H9 (cell line): Measurements from ENCODE around the gene NELFCD. TPM values are rescaled to one million over a fixed set of nuclear protein-coding genes. Genes with fewer than 3 reads are reported as not detected.

Experiments
- DNase-seq: peaks from one replicate; pipeline ENCODE4 v3.0.0-alpha.2; 2017
- H2AFZ ChIP-seq: one replicate; pipeline ENCODE4 v1.6.1; 2013; ENCODE audit warnings: mild to moderate bottlenecking, low read length, control low read depth, moderate library complexity
- H2AK5ac ChIP-seq: 2 replicates; pipeline ENCODE4 v1.6.1; 2013; ENCODE audit warnings: low read length, control low read depth, mixed read lengths; ENCODE audit not compliant: insufficient read length
- H2BK120ac ChIP-seq: one replicate; pipeline ENCODE4 v1.6.1; 2013; ENCODE audit warnings: low read depth, mild to moderate bottlenecking, low read length, control low read depth, inconsistent platforms; ENCODE audit not compliant: poor library complexity, severe bottlenecking
- H2BK12ac ChIP-seq: 2 replicates; pipeline ENCODE4 v1.6.1; 2013; ENCODE audit warnings: low read length, control low read depth, mixed read lengths, low read depth; ENCODE audit not compliant: insufficient read length
- H2BK15ac ChIP-seq: 2 replicates; pipeline ENCODE4 v1.6.1; 2013; ENCODE audit warnings: low read depth, low read length, control low read depth
- H2BK20ac ChIP-seq: one replicate; pipeline ENCODE4 v1.6.1; 2013; ENCODE audit warnings: low read depth, mild to moderate bottlenecking, low read length, control low read depth, inconsistent platforms; ENCODE audit not compliant: poor library complexity, severe bottlenecking
- H2BK5ac ChIP-seq: 2 replicates; pipeline ENCODE4 v1.6.1; 2013; ENCODE audit warnings: low read length, control low read depth, mixed read lengths; ENCODE audit not compliant: insufficient read length
- H3K14ac ChIP-seq: 2 replicates; pipeline ENCODE4 v1.6.1; 2013; ENCODE audit warnings: low read length, control low read depth; ENCODE audit not compliant: insufficient read depth
- H3K18ac ChIP-seq: 2 replicates; pipeline ENCODE4 v1.6.1; 2013; ENCODE audit warnings: low read depth, mild to moderate bottlenecking, mixed read lengths, low read length, control low read depth; ENCODE audit not compliant: insufficient read length
- H3K23ac ChIP-seq: 2 replicates; pipeline ENCODE4 v1.6.1; 2013; ENCODE audit warnings: low read length, control low read depth, mixed read lengths, low read depth; ENCODE audit not compliant: insufficient read length
- H3K23me2 ChIP-seq: 2 replicates; pipeline ENCODE4 v1.6.1; 2013; ENCODE audit warnings: low read depth, mild to moderate bottlenecking, mixed read lengths, low read length, control low read depth; ENCODE audit not compliant: insufficient read length, poor library complexity, severe bottlenecking
- H3K27ac ChIP-seq: 2 replicates; pipeline ENCODE4 v1.5.1; 2013; ENCODE audit warnings: low read length, control low read depth, mixed read lengths, low read depth; ENCODE audit not compliant: insufficient read length
- H3K27me3 ChIP-seq: 2 replicates; pipeline ENCODE4 v1.6.1; 2013; ENCODE audit warnings: low read length, control low read depth, inconsistent platforms; ENCODE audit not compliant: insufficient read depth
- H3K4ac ChIP-seq: 2 replicates; pipeline ENCODE4 v1.6.1; 2013; ENCODE audit warnings: low read depth, mild to moderate bottlenecking, control low read depth, inconsistent platforms, low read length, moderate library complexity
- H3K4me1 ChIP-seq: 2 replicates; pipeline ENCODE4 v1.6.1; 2013; ENCODE audit warnings: low read length, control low read depth, inconsistent platforms; ENCODE audit not compliant: insufficient read depth
- H3K4me2 ChIP-seq: 2 replicates; pipeline ENCODE4 v1.6.1; 2013; ENCODE audit warnings: low read length, control low read depth, mixed read lengths; ENCODE audit not compliant: insufficient read length, insufficient read depth
- H3K56ac ChIP-seq: 2 replicates; pipeline ENCODE4 v1.6.1; 2013; ENCODE audit warnings: low read depth, mild to moderate bottlenecking, mixed read lengths, low read length, control low read depth; ENCODE audit not compliant: insufficient read length
- H3K79me1 ChIP-seq: 2 replicates; pipeline ENCODE4 v1.6.1; 2013; ENCODE audit warnings: low read depth, mild to moderate bottlenecking, moderate library complexity, low read length, control low read depth, inconsistent platforms; ENCODE audit not compliant: insufficient read depth, poor library complexity, severe bottlenecking
- H3K79me2 ChIP-seq: 2 replicates; pipeline ENCODE4 v1.6.1; 2013; ENCODE audit warnings: low read length, control low read depth, inconsistent platforms; ENCODE audit not compliant: insufficient read depth
- H3K9ac ChIP-seq: 2 replicates; pipeline ENCODE4 v1.6.1; 2013; ENCODE audit warnings: low read length, control low read depth, mixed read lengths; ENCODE audit not compliant: insufficient read length; ENCODE audit errors: extremely low read depth
- H3K9me3 ChIP-seq: one replicate; pipeline ENCODE4 v1.6.1; 2013; ENCODE audit warnings: low read depth, low read length, inconsistent platforms; ENCODE audit not compliant: control insufficient read depth
- H3T11ph ChIP-seq: one replicate; pipeline ENCODE4 v1.6.1; 2013; ENCODE audit warnings: mild to moderate bottlenecking, low read length, control low read depth, inconsistent platforms
- H4K20me1 ChIP-seq: one replicate; pipeline ENCODE4 v1.6.1; 2013; ENCODE audit not compliant: control insufficient read depth, insufficient read length, insufficient read depth
- H4K5ac ChIP-seq: 2 replicates; pipeline ENCODE4 v1.6.1; 2013; ENCODE audit warnings: low read depth, mild to moderate bottlenecking, mixed read lengths, low read length, control low read depth; ENCODE audit not compliant: insufficient read length
- H4K8ac ChIP-seq: replicated peaks from 2 replicates; pipeline ENCODE4 v1.6.1; 2013; ENCODE audit warnings: low read length, control low read depth, mixed read lengths, low read depth; ENCODE audit not compliant: insufficient read length
- H4K91ac ChIP-seq: 2 replicates; pipeline ENCODE4 v1.6.1; 2013; ENCODE audit warnings: low read depth, mild to moderate bottlenecking, moderate library complexity, mixed read lengths, low read length, control low read depth; ENCODE audit not compliant: insufficient read length
- H3K27ac Mint-ChIP-seq, 3 experiments: 2 replicates in 2 of 3; 3 replicates in 1 of 3; pipeline ENCODE4 v1.8.0; 2020 to 2021; ENCODE audit warnings: mixed read lengths in 3 of 3, mild to moderate bottlenecking in 1 of 3, moderate library complexity in 1 of 3
- H3K27me3 Mint-ChIP-seq: 2 replicates; pipeline ENCODE4 v1.8.0; 2021; ENCODE audit warnings: low read depth, mild to moderate bottlenecking, moderate library complexity, mixed read lengths
- H3K36me3 Mint-ChIP-seq, 3 experiments: 2 replicates in 2 of 3; 3 replicates in 1 of 3; pipeline ENCODE4 v1.8.0; 2020 to 2021; ENCODE audit warnings: low read depth in 3 of 3, mixed read lengths in 3 of 3; ENCODE audit not compliant: insufficient read depth in 1 of 3
- H3K4me1 Mint-ChIP-seq, 2 experiments: 2 replicates each; pipeline ENCODE4 v1.8.0; 2020; ENCODE audit warnings: mixed read lengths in 2 of 2
- H3K4me3 Mint-ChIP-seq, 2 experiments: 2 replicates in 1 of 2; 3 replicates in 1 of 2; pipeline ENCODE4 v1.8.0; 2020 to 2021; ENCODE audit warnings: mild to moderate bottlenecking in 2 of 2, mixed read lengths in 2 of 2, moderate library complexity in 1 of 2
- H3K9me3 Mint-ChIP-seq, 2 experiments: 2 replicates in 1 of 2; 3 replicates in 1 of 2; pipeline ENCODE4 v1.8.0; 2020; ENCODE audit warnings: mild to moderate bottlenecking in 2 of 2, mixed read lengths in 2 of 2, moderate library complexity in 1 of 2
- CTCF ChIP-seq: fragments of 200-600 bp; sonication (generic); conservative IDR thresholded peaks from 3 replicates; pipeline ENCODE4 v1.8.0; 2021; ENCODE audit warnings: antibody characterized with exemption, mild to moderate bottlenecking
- WGBS: extraction: QIAGEN DNeasy Blood & Tissue Kit; methylation state at CpG from one replicate; pipeline ENCODE4 v1.1.7; 2013; ENCODE audit warnings: missing lambda C conversion rate, low lambda C conversion rate, mixed read lengths; ENCODE audit not compliant: insufficient read length; ENCODE audit errors: extremely low coverage; 5-methylcytosine and 5-hydroxymethylcytosine counted together
- total RNA-seq: library from RNA; stranded (reverse); gene quantifications from 2 replicates; pipeline ENCODE4 v1.2.1, GENCODE V29; 2021

NELFCD gene
- total RNA-seq, 1 experiment from 2014 or later = 57.8 TPM

- Histone ChIP-seq H3K14ac (no peak overlapping the region), H3K4ac (no peak overlapping the region), H3T11ph (no peak overlapping the region), H3K18ac (no peak overlapping the region), H2AFZ (no peak overlapping the region), H4K5ac (no peak overlapping the region), H2BK15ac (no peak overlapping the region), H3K56ac (no peak overlapping the region), H3K27ac (no peak overlapping the region), H3K9ac (no peak overlapping the region), H2BK120ac (no peak overlapping the region), H3K79me2 (peaks cover 4% of the 10 kb centered on the region; the same call in 1 of the 2 replicates), H4K8ac (no peak overlapping the region), H3K23ac (no peak overlapping the region), H3K9me3 (no peaks in the 10 kb centered on the region), H3K4me2 (no peak overlapping the region), H3K27me3 (no peaks in the 10 kb centered on the region), H2BK12ac (no peak overlapping the region), H4K91ac (no peak overlapping the region), H3K79me1 (no peaks in the 10 kb centered on the region), H3K4me1 (peaks cover 3% of the 10 kb centered on the region), H4K20me1 (no peaks in the 10 kb centered on the region), H3K23me2 (peaks cover 8% of the 10 kb centered on the region), H2AK5ac (no peak overlapping the region), H2BK5ac (no peak overlapping the region), H2BK20ac (no peak overlapping the region)
- H3K4me1 Mint-ChIP-seq = peaks cover 12 to 17% of the 10 kb centered on the region in 2 experiments
- no peaks in the 10 kb centered on the region for H3K9me3 Mint-ChIP-seq
- H3K36me3 Mint-ChIP-seq = peaks cover 31 to 68% (median 67%) of the 10 kb centered on the region in 3 experiments
- no peak for DNase-seq
- peaks cover 21% of the 10 kb centered on the region for H3K27me3 Mint-ChIP-seq
- TF ChIP-seq CTCF = no peak
- no peak overlapping the region for H3K27ac Mint-ChIP-seq
- no CpG with 5 or more reads among the region's 2 CpGs for WGBS
- no peak overlapping the region; a peak in 1 of 5 replicates for H3K4me3 Mint-ChIP-seq
These were observed 52.6 kb downstream of the NELFCD start for GRCh38 chr20:59033616-59034165.
